SK-MEL-5 (cell line): Measurements from ENCODE around the gene CHTOP. TPM values are rescaled to one million over a fixed set of nuclear protein-coding genes. Genes with fewer than 3 reads are reported as not detected.
"Not testable (repeated sequence)": the region's sequence is repeated elsewhere in the genome, so short reads cannot be mapped to it uniquely, and the experiment has no call there.

Source experiments
- DNase-seq: peaks from one replicate; pipeline ENCODE4 v3.0.0-alpha.2; 2016; ENCODE audit warnings: low read depth, low spot score
- in situ Hi-C: cut with HindIII; loops from 2 replicates; pipeline ENCODE4 v1.10.0; 2016; ENCODE audit warnings: low sequenced_read_pairs, high pct_unique_total_duplicates, low pct_unique_long_range_greater_than_20kb
- polyA plus RNA-seq, 2 experiments: library from polyadenylated mRNA; depleted of rRNA; stranded (reverse); fragments of >200 nt; gene quantifications; 2 replicates each; pipeline ENCODE4 v1.2.3, GENCODE V29; 2015
- total RNA-seq: library from RNA; depleted of rRNA; stranded (reverse); fragments of >200 nt; shearing (Covaris generic); gene quantifications from 2 replicates; pipeline ENCODE4 v1.2.3, GENCODE V29; 2014; rRNA removed

The CHTOP gene
- total RNA-seq: 59.3 and 62.0 TPM in 2 replicates
- polyA plus RNA-seq (2015; cell fraction: cytosol; rRNA removed): 74.5 and 81.5 TPM in 2 replicates
- 162 and 170 TPM in 2 replicates for polyA plus RNA-seq (2015; cell fraction: nucleus; rRNA removed)

DNA sequence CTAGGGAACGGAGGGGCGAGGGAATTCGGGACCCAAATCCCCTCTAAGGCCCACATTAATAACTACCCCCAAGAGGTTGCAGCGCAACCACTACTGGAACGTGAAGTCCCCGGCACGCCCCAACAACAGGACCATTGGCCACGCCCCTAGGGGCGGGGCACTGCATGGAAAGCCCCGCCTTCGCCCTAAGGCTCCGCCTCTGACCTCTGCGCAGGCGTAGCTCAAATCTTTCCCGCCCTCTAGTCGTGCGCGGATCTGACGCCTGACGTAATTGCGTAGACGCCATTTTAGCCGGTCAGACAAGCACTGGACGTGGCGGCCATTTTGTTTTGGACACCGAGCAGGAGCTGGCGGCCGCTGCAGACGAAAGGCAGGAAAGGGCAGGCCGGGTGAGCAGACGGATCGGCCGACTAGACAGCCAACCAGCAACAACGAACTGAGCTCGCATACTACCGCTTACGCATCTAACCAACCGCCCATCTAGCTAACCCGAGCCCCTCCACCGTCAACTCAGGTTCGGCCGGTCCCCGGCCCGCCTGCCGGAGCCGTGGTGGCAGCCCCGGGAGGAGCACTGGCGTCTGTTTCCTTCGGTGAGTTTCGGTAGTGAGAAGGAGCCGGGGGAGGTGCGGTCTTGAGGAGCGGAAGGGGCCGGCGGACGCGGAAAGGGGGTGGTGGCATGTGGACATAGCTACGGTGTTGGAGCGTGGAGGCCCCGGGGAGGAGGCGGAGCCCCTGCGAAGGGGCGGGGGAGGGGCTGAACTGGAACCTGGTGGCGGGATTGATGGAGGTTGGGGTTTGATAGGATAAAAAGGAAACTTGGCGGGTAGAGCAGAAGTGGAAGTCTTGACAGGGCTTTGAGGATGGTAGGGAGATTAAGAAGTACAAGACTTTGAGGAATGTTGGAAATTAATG lies at the start of gene CHTOP:
Gene CHTOP (plus strand): TSS at position 313 of the 912 bp plus-strand sequence. CDS start 2,523 bp downstream, outside the sequence.
- DNase-seq: peak; percentile 100
- in situ Hi-C loops: no loop called here

DNA sequence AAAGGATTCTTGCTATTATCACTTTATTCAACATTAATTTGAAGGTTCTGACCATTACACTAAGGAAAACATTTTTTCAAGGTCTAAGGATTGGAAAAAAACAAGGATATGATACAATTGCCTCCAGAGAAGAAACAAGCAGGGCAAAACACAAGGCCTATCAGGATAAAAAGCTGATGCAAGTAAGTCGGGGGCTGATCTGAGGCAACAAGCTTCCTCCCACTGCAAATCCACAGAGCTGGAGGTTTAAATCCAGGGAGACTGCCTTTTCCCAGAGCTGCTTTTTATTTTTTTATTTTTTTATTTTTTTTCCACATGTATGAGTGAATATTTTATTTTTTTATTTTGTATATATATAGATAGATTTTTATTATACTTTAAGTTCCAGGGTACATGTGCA lies 48.9 kb upstream of the CHTOP start:
- no peak for DNase-seq
- in situ Hi-C loops: no loop called here

DNA sequence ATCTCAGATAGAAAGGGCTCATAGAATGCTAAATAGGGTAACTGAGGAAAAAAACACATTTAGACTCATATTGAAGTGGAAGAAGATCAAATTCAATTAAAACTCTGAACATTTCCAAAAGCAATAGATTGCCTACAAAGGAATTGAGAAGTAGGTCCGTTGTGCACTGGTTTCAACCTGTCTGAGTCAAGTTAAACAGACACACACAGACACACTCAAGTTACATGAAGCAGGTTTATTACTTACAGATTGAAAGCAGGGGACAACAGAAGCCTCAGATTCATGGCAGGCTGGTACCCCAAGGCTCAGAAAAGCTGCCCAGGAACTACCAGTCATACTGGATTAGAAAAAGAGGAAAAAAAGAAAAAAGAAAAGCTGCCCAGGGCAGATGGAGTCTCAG lies 47.5 kb upstream of the CHTOP start:
- in situ Hi-C loops: no loop called here
- no peak for DNase-seq

DNA sequence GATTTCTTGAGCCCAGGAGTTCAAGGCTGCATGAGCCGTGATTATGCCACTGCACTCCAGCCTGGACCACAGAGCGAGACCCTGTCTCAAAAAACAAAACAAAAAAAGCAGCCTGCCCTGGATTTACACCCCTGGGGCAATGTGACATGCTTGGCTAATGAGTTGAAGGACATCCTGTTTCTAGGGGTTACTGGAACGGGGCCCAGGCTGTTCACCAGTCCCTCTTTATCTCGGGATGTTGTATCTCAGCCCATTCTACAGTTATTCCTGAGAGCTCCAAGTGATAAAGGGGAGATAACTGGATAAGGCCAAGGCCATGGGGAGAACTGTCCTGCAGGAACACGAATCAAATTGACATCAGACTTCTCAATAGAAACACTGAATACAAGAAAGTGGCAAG lies 46.6 kb upstream of the CHTOP start:
- in situ Hi-C loops: no loop called here
- DNase-seq: no peak

DNA sequence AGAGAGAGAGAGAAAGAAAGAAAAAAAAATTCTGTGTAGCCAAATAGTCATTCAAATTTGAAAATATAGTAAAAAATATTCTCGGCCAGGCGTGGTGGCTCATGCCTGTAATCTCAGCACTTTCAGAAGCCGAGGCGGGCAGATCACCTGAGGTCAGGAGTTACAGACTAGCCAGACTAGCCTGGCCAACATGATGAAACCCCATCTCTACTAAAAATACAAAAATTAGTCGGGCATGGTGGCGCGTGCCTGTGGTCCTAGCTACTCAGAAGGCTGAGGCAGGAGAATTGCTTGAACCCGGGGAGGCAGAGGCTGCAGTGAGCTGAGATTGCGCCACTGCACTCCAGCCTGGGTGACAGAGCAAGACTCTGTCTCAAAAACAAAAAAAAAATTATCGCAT lies 45.8 kb upstream of the CHTOP start:
- not testable (repeated sequence) for DNase-seq

GRCh38 chr1:153588482-153588881 lies 45.4 kb upstream of the CHTOP start:
- DNase-seq: no peak
- in situ Hi-C loops: no loop called here

More for the DNA sequence above, 45.8 kb upstream of the CHTOP start:
- in situ Hi-C loops: not testable (repeated sequence)

DNA sequence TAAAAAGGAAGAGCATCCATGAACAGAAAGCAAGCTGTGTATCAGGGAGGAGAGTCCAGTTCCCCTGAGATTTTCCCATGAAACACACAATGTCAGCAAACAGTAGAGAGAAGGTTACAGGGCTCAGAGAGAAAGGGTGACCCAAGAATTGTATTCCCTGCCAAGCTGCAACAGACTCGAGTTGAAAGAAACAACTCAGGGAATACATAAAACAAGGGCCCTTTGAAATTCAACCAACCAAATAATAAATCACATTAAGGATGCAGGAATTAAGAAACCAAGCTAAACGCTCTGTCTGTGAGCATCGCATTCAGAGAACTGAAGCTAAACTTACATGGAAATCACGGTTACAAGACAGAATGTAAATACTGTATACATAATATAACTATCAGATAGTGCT lies 41.1 kb upstream of the CHTOP start:
- DNase-seq: peak; percentile 61
- in situ Hi-C loops: no loop called here

- in situ Hi-C loops: no loop called here
- DNase-seq: no peak
Observed at GRCh38 chr1:153597206-153597605, 36.7 kb upstream of the CHTOP start.

GRCh38 chr1:153598309-153599172 lies 35.3 kb upstream of the CHTOP start:
- no peak for DNase-seq
- in situ Hi-C loops: no loop called here

DNA sequence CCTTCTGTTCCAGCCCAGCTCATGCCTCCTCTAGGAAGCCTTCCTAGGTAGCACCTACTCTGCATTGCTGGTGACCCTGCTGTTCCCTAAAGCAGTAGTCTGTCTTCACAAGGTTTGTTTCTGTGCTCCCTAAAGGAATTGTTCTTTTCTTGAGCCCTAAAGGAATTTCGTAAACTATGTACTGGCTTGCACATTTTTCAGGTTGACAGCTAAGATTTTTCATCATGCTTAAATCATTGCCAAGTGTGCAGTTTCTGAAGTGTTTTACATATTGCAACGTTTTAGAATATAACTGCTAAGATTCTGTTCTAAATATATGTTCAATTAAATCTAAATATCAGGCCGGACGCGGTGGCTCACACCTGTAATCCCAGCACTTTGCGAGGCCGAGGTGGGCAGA lies 34.0 kb upstream of the CHTOP start:
- in situ Hi-C loops: no loop called here
- no peak for DNase-seq

DNA sequence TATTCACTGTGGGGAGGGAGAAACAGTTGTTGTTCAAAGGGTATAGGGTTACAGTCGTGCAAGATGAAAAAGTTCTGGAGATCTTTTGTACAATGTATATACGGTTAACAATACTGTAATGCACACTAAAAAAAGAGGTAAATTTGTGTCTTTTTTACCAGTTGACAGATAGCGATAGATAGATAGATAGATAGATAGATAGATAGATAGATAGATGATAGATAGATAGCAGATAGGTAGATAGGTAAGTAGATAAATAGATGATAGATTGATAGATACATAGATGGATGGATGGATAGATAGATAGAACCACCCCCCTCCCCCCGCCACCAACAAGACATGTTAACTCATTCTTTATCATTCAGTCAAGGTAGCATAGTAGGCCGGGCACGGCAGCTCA lies 31.1 kb upstream of the CHTOP start:
- no peak for DNase-seq
- in situ Hi-C loops: no loop called here

- no peak for DNase-seq
- in situ Hi-C loops: no loop called here
Observed at GRCh38 chr1:153606194-153606593, 27.7 kb upstream of the CHTOP start.

DNA sequence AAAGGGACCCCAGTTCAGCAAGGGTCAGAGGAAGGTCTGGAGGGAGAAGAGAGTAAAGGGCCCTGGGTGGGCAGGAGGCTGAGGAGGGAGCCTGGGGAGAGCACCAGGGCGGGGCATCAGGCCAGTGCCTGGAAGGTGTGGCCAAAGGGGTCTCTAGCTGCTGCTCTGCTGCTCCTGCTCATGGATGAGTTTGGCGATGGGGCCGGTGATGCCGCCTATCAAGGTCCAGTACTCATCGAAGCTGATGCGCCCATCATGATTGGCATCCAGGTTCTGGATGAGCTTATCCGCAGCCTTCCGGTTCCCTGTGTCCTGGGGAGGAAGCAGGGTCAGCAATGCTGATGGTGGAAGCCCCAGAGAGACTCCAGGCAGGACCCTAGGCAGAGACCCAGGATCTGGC lies 26.5 kb upstream of the CHTOP start:
- in situ Hi-C loops: no loop called here
- no peak for DNase-seq

DNA sequence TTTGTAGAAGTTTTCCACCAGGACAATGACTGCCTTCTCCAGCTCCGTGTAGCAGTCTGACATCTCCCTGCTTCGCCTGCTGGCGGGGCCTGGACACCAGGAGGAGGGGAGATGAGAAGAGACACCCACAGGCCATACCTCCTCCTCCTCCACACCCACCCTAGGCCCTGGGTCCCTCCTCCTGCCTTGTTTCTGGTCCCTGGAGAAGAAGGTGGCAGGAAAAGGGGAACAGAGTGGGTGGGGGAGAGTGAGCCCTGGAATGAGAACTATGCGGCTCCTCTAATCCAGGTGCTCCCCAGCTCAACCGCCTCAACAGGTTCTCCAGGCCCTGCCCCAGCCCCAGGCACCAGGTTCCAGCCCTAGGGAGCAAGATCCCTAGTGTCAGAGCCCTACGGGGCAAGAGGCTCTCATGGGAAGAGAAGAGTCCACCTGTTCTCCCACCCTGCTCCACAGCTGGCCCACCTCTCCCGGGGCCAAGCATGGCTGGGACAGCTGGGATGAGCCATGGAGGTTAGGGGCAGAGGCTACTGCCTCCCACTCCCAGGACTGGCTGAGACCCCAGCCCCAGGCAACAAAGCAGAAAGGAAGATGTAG lies 25.7 kb upstream of the CHTOP start:
- in situ Hi-C loops: no loop called here
- DNase-seq: no peak

GRCh38 chr1:153608742-153609584 lies 24.9 kb upstream of the CHTOP start:
- in situ Hi-C loops: no loop called here
- DNase-seq: peak; percentile 96

- in situ Hi-C loops: no loop called here
- DNase-seq: no peak
Observed at GRCh38 chr1:153609585-153609907, 24.3 kb upstream of the CHTOP start.

- in situ Hi-C loops: no loop called here
- no peak for DNase-seq
Observed at GRCh38 chr1:153610334-153610733, 23.5 kb upstream of the CHTOP start.
